ENCODE results near the gene DDX52.

GRCh38 chr17:37682007-37682406 is 38.8 kb upstream of the DDX52 start:
- TF ChIP-seq EZH2 (IDR thresholded peaks at IDR 0.05; ENCODE audit: insufficient read depth, poor library complexity, severe bottlenecking), result no peak
- TF ChIP-seq EZH2phosphoT487 (IDR thresholded peaks at IDR 0.05; ENCODE audit: insufficient read depth, low read depth), result no peak

Data from GM23248 (cell line).